Erythroblast (primary cell): ENCODE data around the gene ZSCAN10.
"Not testable (repeated sequence)": the region's sequence is repeated elsewhere in the genome, so short reads cannot be mapped to it uniquely, and the experiment has no call there.

Experiments used
- DNase-seq, 2 experiments: peaks; one replicate each; lab custom pipeline; 2025; lab: John Stamatoyannopoulos, UW
- GATA1 ChIP-seq: IDR thresholded peaks from 2 replicates; pipeline ENCODE4 v1.6.1; 2011; ENCODE audit warnings: low read depth, mild to moderate bottlenecking, control low read depth, low read length, moderate library complexity
- POLR2A ChIP-seq: IDR thresholded peaks from 2 replicates; pipeline ENCODE4 v1.6.1; 2011; ENCODE audit warnings: mild to moderate bottlenecking, low read length

ZSCAN10 gene

GRCh38 chr16:3140603-3141427 is 41.7 kb upstream of the ZSCAN10 start:
- TF ChIP-seq POLR2A (no peak), GATA1 (no peak)
- DNase-seq, result no peak

GRCh38 chr16:3139561-3139960 is 40.5 kb upstream of the ZSCAN10 start:
- not testable (repeated sequence) for DNase-seq

- no peak for DNase-seq
- TF ChIP-seq GATA1 (no peak), POLR2A (no peak)
These were observed 39.8 kb upstream of the ZSCAN10 start for GRCh38 chr16:3138823-3139426.

GRCh38 chr16:3138342-3138741 is 39.2 kb upstream of the ZSCAN10 start:
- DNase-seq, result no peak
- TF ChIP-seq POLR2A, result no peak
- TF ChIP-seq GATA1, result no peak

GRCh38 chr16:3137267-3137666 is 38.2 kb upstream of the ZSCAN10 start:
- TF ChIP-seq GATA1 (no peak), POLR2A (no peak)
- no peak for DNase-seq

GRCh38 chr16:3135126-3135715 is 36.1 kb upstream of the ZSCAN10 start:
- DNase-seq, result no peak
- TF ChIP-seq GATA1 (no peak), POLR2A (no peak)

GRCh38 chr16:3134338-3135125 is 35.4 kb upstream of the ZSCAN10 start, which contains the start of gene ZNF213:
Gene ZNF213, plus strand, starts transcription at chr16:3135029. Its CDS starts 2,252 bp downstream, at chr16:3137281.
- peak; percentile 98 for DNase-seq
- TF ChIP-seq POLR2A, result peak; percentile 94
- no peak for TF ChIP-seq GATA1

- no peak for TF ChIP-seq POLR2A
- no peak for TF ChIP-seq GATA1
These were observed 34.8 kb upstream of the ZSCAN10 start for GRCh38 chr16:3133844-3134243.

GRCh38 chr16:3131755-3132377 is 32.8 kb upstream of the ZSCAN10 start:
- TF ChIP-seq GATA1 (no peak), POLR2A (no peak)
- DNase-seq, result peak; percentile 62 to 72

More at GRCh38 chr16:3133844-3134243, 34.8 kb upstream of the ZSCAN10 start:
- DNase-seq, result peak; percentile 56 to 62

- TF ChIP-seq GATA1 (no peak), POLR2A (peak; percentile 74)
- peak; percentile 88 to 91 for DNase-seq
These were observed 30.3 kb upstream of the ZSCAN10 start for GRCh38 chr16:3129137-3130131.

- no peak for DNase-seq
- TF ChIP-seq POLR2A (no peak), GATA1 (no peak)
These were observed 28.7 kb upstream of the ZSCAN10 start for GRCh38 chr16:3127745-3128144.
